ENCODE data around the gene CCDC195. TPM values are rescaled to one million over a fixed set of nuclear protein-coding genes. Genes with fewer than 3 reads are reported as not detected.

Gene CCDC195
- polyA plus RNA-seq (ENCODE audit: insufficient read length in 12 of 12) = under 1 TPM in 4 of 12 donors, not detected in 8; 0.33 to 0.51 (median 0.37) TPM
- long read RNA-seq, donor 1 = 0 reads
- long read RNA-seq, donor 2 = 0 reads
- long read RNA-seq, donor 3 = 0 reads
- long read RNA-seq, donor 4 = 0 reads
- long read RNA-seq, donor 5 = 0 reads
- long read RNA-seq, donor 6 = 0 reads
- long read RNA-seq, donor 7 = 0 reads
- long read RNA-seq, donor 8, partial matches to known transcripts = 0 of 1 reads
- long read RNA-seq, donor 8, other reads (novel, unspliced or antisense) = 0 of 1 reads
- long read RNA-seq, donor 9 = 0 reads
- long read RNA-seq, donor 10 = 0 reads
- long read RNA-seq, donor 11 = 0 reads

- DNase-seq = no peak
These were observed at the start of gene CCDC195 for GRCh38 chr2:224716201-224716600. CCDC195 (minus strand) TSS chr2:224716365; CDS start chr2:224716365, 0 bp downstream.

- DNase-seq = no peak
These were observed 48.5 kb upstream of the CCDC195 start for GRCh38 chr2:224764565-224765236.

- no peak for DNase-seq
These were observed 41.9 kb upstream of the CCDC195 start for GRCh38 chr2:224757934-224758548.

- peak; percentile 16 for DNase-seq
These were observed 37.8 kb upstream of the CCDC195 start for GRCh38 chr2:224753743-224754540.

GRCh38 chr2:224751996-224752698 is 36.0 kb upstream of the CCDC195 start:
- no peak for DNase-seq

GRCh38 chr2:224749136-224749535 is 33.0 kb upstream of the CCDC195 start:
- DNase-seq = no peak

GRCh38 chr2:224747765-224748164 is 31.6 kb upstream of the CCDC195 start:
- no peak for DNase-seq

GRCh38 chr2:224736227-224736626 is 20.1 kb upstream of the CCDC195 start:
- DNase-seq = no peak

GRCh38 chr2:224734949-224735348 is 18.8 kb upstream of the CCDC195 start:
- DNase-seq = no peak

GRCh38 chr2:224731665-224732064 is 15.5 kb upstream of the CCDC195 start:
- DNase-seq = no peak

GRCh38 chr2:224729435-224729834 is 13.3 kb upstream of the CCDC195 start:
- no peak for DNase-seq

- DNase-seq = no peak
These were observed 8.2 kb upstream of the CCDC195 start for GRCh38 chr2:224724331-224724730.

- no peak for DNase-seq
These were observed 7.5 kb upstream of the CCDC195 start for GRCh38 chr2:224723586-224724217.

- no peak for DNase-seq
These were observed 6.6 kb upstream of the CCDC195 start for GRCh38 chr2:224722770-224723169.

- no peak for DNase-seq
These were observed 6.1 kb upstream of the CCDC195 start for GRCh38 chr2:224722250-224722649.

- DNase-seq = no peak
These were observed 756 bp upstream of the CCDC195 start for GRCh38 chr2:224716921-224717320.

- no peak for DNase-seq
These were observed 4.1 kb downstream of the CCDC195 start for GRCh38 chr2:224711859-224712665.

- no peak for DNase-seq
These were observed 4.8 kb downstream of the CCDC195 start for GRCh38 chr2:224711381-224711780.

GRCh38 chr2:224709301-224709700 is 6.9 kb downstream of the CCDC195 start:
- no peak for DNase-seq

GRCh38 chr2:224694502-224694901 is 21.7 kb downstream of the CCDC195 start:
- DNase-seq = no peak
